H1 (cell line): ENCODE data around the gene BTRC. TPM values are rescaled to one million over a fixed set of nuclear protein-coding genes. Genes with fewer than 3 reads are reported as not detected.

Experiments used
- CTCF ChIA-PET: fragments of 300-600 bp; sonication (Branson Sonifier 250); formaldehyde crosslinking; loops from one replicate; lab custom pipeline; 2021; ENCODE audit not compliant: partially characterized antibody; lab: Charles Lee
- POLR2A ChIA-PET: fragments of 300-600 bp; sonication (Branson Sonifier 250); formaldehyde crosslinking; loops from one replicate; lab custom pipeline; 2021; ENCODE audit warnings: inconsistent platforms; ENCODE audit not compliant: partially characterized antibody; lab: Charles Lee
- DNase-seq, 2 experiments: peaks; one replicate each; pipeline versions ENCODE4 v3.0.0 to v3.0.0-alpha.2; 2010 to 2022; ENCODE audit warnings: low spot score in 2 of 2, low read depth in 1 of 2, mixed read lengths in 1 of 2
- FAIRE-seq: peaks from 2 replicates; lab custom pipeline; 2011; peaks lifted over from hg19 to GRCh38; lab: Jason Lieb, UNC
- H2AFZ ChIP-seq: 2 replicates; pipeline ENCODE4 v1.8.1; 2012; ENCODE audit warnings: low read length, inconsistent platforms
- H2AK5ac ChIP-seq: 2 replicates; pipeline ENCODE4 v1.6.1; 2013; ENCODE audit warnings: low read depth, low read length
- H2BK120ac ChIP-seq: replicated peaks from 2 replicates; pipeline ENCODE3; 2013; ENCODE audit warnings: low read depth, low read length, inconsistent platforms
- H2BK12ac ChIP-seq: 2 replicates; pipeline ENCODE4 v1.6.1; 2013; ENCODE audit warnings: low read depth, low read length
- H2BK15ac ChIP-seq: 2 replicates; pipeline ENCODE4 v1.6.1; 2013; ENCODE audit warnings: low read length
- H2BK20ac ChIP-seq: 2 replicates; pipeline ENCODE4 v1.6.1; 2013; ENCODE audit warnings: low read length
- H2BK5ac ChIP-seq: 2 replicates; pipeline ENCODE4 v1.6.1; 2013; ENCODE audit warnings: low read depth, low read length
- H3K14ac ChIP-seq: 2 replicates; pipeline ENCODE4 v1.6.1; 2013; ENCODE audit warnings: inconsistent platforms; ENCODE audit not compliant: insufficient read length
- H3K18ac ChIP-seq: 2 replicates; pipeline ENCODE4 v1.6.1; 2013; ENCODE audit warnings: low read length; ENCODE audit errors: extremely low read depth
- H3K23ac ChIP-seq: 2 replicates; pipeline ENCODE4 v1.6.1; 2013; ENCODE audit warnings: inconsistent platforms; ENCODE audit not compliant: insufficient read length
- H3K23me2 ChIP-seq: 2 replicates; pipeline ENCODE4 v1.6.1; 2013; ENCODE audit warnings: low read depth, low read length
- H3K27ac ChIP-seq: 2 replicates; pipeline ENCODE4 v1.6.1; 2011; ENCODE audit warnings: low read depth, low read length, inconsistent platforms
- H3K27me3 ChIP-seq, 4 experiments: replicated peaks in 1 of 4; 1 replicate in 1 of 4; 2 replicates in 3 of 4; pipeline versions ENCODE4 v1.6.1 to v1.8.1; 2011 to 2013; ENCODE audit warnings: low read length in 3 of 4, mild to moderate bottlenecking in 3 of 4, inconsistent platforms in 2 of 4, mixed read lengths in 2 of 4, moderate library complexity in 1 of 4; ENCODE audit not compliant: control insufficient read depth in 3 of 4, insufficient read depth in 3 of 4; ENCODE audit errors: extremely low read depth in 1 of 4
- H3K36me3 ChIP-seq, 4 experiments: 2 replicates each; pipeline versions ENCODE4 v1.6.1 to v1.8.1; 2011 to 2013; ENCODE audit warnings: mild to moderate bottlenecking in 4 of 4, low read length in 3 of 4, moderate library complexity in 2 of 4, control low read depth in 1 of 4, inconsistent platforms in 1 of 4; ENCODE audit not compliant: insufficient read depth in 4 of 4, control insufficient read depth in 2 of 4
- H3K4ac ChIP-seq: replicated peaks from 2 replicates; pipeline ENCODE3; 2013; ENCODE audit warnings: low read length, low read depth, mixed read lengths, inconsistent platforms; ENCODE audit not compliant: insufficient read length
- H3K4me1 ChIP-seq, 4 experiments: replicated peaks in 1 of 4; 1 replicate in 1 of 4; 2 replicates in 3 of 4; pipeline versions ENCODE4 v1.6.1 to v1.8.1; 2011 to 2013; ENCODE audit warnings: low read length in 3 of 4, inconsistent platforms in 2 of 4, mixed read lengths in 1 of 4; ENCODE audit not compliant: insufficient read depth in 4 of 4, control insufficient read depth in 3 of 4
- H3K4me2 ChIP-seq, 2 experiments: 2 replicates each; pipeline versions ENCODE4 v1.6.1 to v1.8.1; 2011 to 2013; ENCODE audit warnings: low read depth in 2 of 2, low read length in 2 of 2, control low read depth in 1 of 2, inconsistent platforms in 1 of 2, mild to moderate bottlenecking in 1 of 2; ENCODE audit not compliant: insufficient read depth in 1 of 2
- H3K4me3 ChIP-seq, 4 experiments: fragments of 200-600, 300-600 bp in 1 of 4; sonication (generic), shearing (Covaris generic), sonication (Bioruptor Twin) in 1 of 4; 2 replicates each; pipeline versions ENCODE4 v1.5.1 to v1.8.1; 2011 to 2016; ENCODE audit warnings: low read length in 4 of 4, low read depth in 3 of 4, control low read depth in 2 of 4, inconsistent platforms in 2 of 4, mild to moderate bottlenecking in 2 of 4, mixed read lengths in 1 of 4, moderate library complexity in 1 of 4; ENCODE audit not compliant: insufficient read depth in 2 of 4; ENCODE audit errors: extremely low read depth in 1 of 4
- H3K56ac ChIP-seq: replicated peaks from 2 replicates; pipeline ENCODE3; 2013; ENCODE audit warnings: low read depth, mild to moderate bottlenecking, mixed read lengths, low read length, inconsistent platforms; ENCODE audit not compliant: insufficient read length
- H3K79me1 ChIP-seq: 2 replicates; pipeline ENCODE4 v1.6.1; 2013; ENCODE audit warnings: low read depth, low read length, control low read depth
- H3K79me2 ChIP-seq, 2 experiments: 2 replicates each; pipeline versions ENCODE4 v1.6.1 to v1.8.1; 2012 to 2013; ENCODE audit warnings: low read length in 2 of 2, mild to moderate bottlenecking in 2 of 2, inconsistent platforms in 1 of 2; ENCODE audit not compliant: insufficient read depth in 2 of 2, control insufficient read depth in 1 of 2
- H3K9ac ChIP-seq, 4 experiments: replicated peaks in 1 of 4; 1 replicate in 1 of 4; 2 replicates in 3 of 4; pipeline versions ENCODE4 v1.6.1 to v1.8.1; 2011 to 2013; ENCODE audit warnings: low read depth in 3 of 4, low read length in 3 of 4, control low read depth in 2 of 4, mild to moderate bottlenecking in 2 of 4, moderate library complexity in 2 of 4, inconsistent platforms in 1 of 4; ENCODE audit errors: extremely low read depth in 1 of 4
- H3K9me3 ChIP-seq, 2 experiments: 2 replicates each; pipeline versions ENCODE4 v1.6.1 to v1.8.1; 2012 to 2013; ENCODE audit warnings: mild to moderate bottlenecking in 2 of 2, moderate library complexity in 2 of 2, control low read depth in 1 of 2, inconsistent platforms in 1 of 2, low read depth in 1 of 2, low read length in 1 of 2, mixed read lengths in 1 of 2; ENCODE audit not compliant: insufficient read depth in 2 of 2
- H4K20me1 ChIP-seq, 2 experiments: replicated peaks in 1 of 2; 2 replicates each; pipeline versions ENCODE3 to v1.8.1; 2011 to 2013; ENCODE audit warnings: inconsistent platforms in 2 of 2, low read length in 2 of 2, mild to moderate bottlenecking in 1 of 2; ENCODE audit not compliant: insufficient read depth in 2 of 2, control insufficient read depth in 1 of 2
- H4K5ac ChIP-seq: 2 replicates; pipeline ENCODE4 v1.6.1; 2013; ENCODE audit warnings: low read length, low read depth, mixed read lengths, inconsistent platforms; ENCODE audit not compliant: insufficient read length
- H4K8ac ChIP-seq: 2 replicates; pipeline ENCODE4 v1.8.0; 2013; ENCODE audit warnings: mild to moderate bottlenecking, moderate library complexity, low read length, inconsistent platforms; ENCODE audit not compliant: insufficient read depth; ENCODE audit errors: extremely low read depth
- H4K91ac ChIP-seq: replicated peaks from 2 replicates; pipeline ENCODE3; 2013; ENCODE audit warnings: low read length, mixed read lengths, inconsistent platforms; ENCODE audit not compliant: insufficient read length
- ASH2L ChIP-seq: fragments of 200-600, 300-600 bp; sonication (generic); IDR thresholded peaks from one replicate; pipeline ENCODE4 v1.7.1; 2017; ENCODE audit warnings: low read length
- WGBS, 2 experiments: shearing (Covaris generic) in 1 of 2; methylation state at CpG; one replicate each; pipeline versions ENCODE4 v1.1.6 to v1.1.7; 2013 to 2015; ENCODE audit warnings: low lambda C conversion rate in 2 of 2, mixed read lengths in 2 of 2, inconsistent platforms in 1 of 2, low coverage in 1 of 2, missing lambda C conversion rate in 1 of 2; ENCODE audit not compliant: insufficient replicate concordance in 2 of 2, insufficient coverage in 1 of 2, insufficient read length in 1 of 2; ENCODE audit errors: extremely low coverage in 1 of 2, missing lambda C conversion rate in 1 of 2; 5-methylcytosine and 5-hydroxymethylcytosine counted together
- polyA plus RNA-seq, 7 experiments: library from polyadenylated mRNA; depleted of rRNA in 3 of 7; stranded (reverse) in 5 of 7; unstranded in 2 of 7; fragments of >200 nt in 5 of 7; fragments of 200-250 nt in 2 of 7; gene quantifications; 1 replicate in 5 of 7; 2 replicates in 1 of 7; 4 replicates in 1 of 7; pipeline versions ENCODE4 v1.2.1 to v1.2.3, GENCODE V29; 2011 to 2013; ENCODE audit warnings: missing spikeins in 2 of 7, mixed read lengths in 2 of 7
- total RNA-seq: library from RNA; stranded (reverse); fragmentation: NEBNext Ultra II Directional; extraction: Animal tissue kit (Norgen Biotek cat#: 25700); gene quantifications from 2 replicates; pipeline ENCODE4 v1.2.1, GENCODE V29; 2021

The BTRC gene
- total and polyA plus RNA-seq, 2 of the 8 experiments (the other 6 are each of a cell fraction or from before 2014, with no cell fraction given): 9.9 to 24.7 TPM

DNA sequence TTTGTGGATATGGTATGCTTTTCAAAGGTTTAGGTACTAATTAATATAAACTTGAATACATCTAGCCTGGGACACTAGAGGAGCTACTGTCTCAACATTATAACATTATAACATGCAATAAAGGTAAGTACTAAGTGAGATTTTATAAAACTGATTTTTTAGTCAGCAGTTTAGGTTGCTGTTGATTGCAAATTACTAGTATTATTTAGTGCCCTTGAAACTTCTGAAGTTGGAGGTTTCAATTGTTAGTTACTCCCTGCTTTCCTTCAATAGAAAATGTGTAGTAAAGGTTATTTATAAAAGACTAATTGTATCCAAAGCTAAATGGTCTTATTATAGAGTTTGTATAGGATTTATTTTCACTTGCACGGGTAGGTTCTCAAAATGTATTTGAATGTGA, 138.8 kb downstream of the BTRC start:
- no peaks in the 10 kb centered on the region for H3K23me2 ChIP-seq
- no peak overlapping the region for H3K4me2 ChIP-seq
- no peak overlapping the region for H2AFZ ChIP-seq
- no peak overlapping the region for H4K8ac ChIP-seq
- no peak for DNase-seq
- H3K36me3 ChIP-seq: no peaks in the 10 kb centered on the region
- no peak for TF ChIP-seq ASH2L
- H3K4me3 ChIP-seq: no peak overlapping the region
- FAIRE-seq: no peak
- no peak overlapping the region for H2BK12ac ChIP-seq
- no peak overlapping the region for H2BK20ac ChIP-seq
- H3K4ac ChIP-seq: no peak overlapping the region
- H3K9ac ChIP-seq: no peak overlapping the region
- no peaks in the 10 kb centered on the region for H3K9me3 ChIP-seq
- no peak overlapping the region for H3K56ac ChIP-seq
- H3K18ac ChIP-seq: no peak overlapping the region
- H3K23ac ChIP-seq: no peak overlapping the region
- no peak overlapping the region for H3K27ac ChIP-seq
- no peaks in the 10 kb centered on the region for H3K79me2 ChIP-seq
- H3K4me1 ChIP-seq: peaks cover 0 to 6% (median 2%) of the 10 kb centered on the region in 4 experiments; a peak in 2 of 7 replicates
- no peak overlapping the region for H2AK5ac ChIP-seq
- H4K91ac ChIP-seq: no peak overlapping the region
- CTCF ChIA-PET: interaction anchor here (0.6 to 1.4 kb wide), 3 partner anchors 37 to 1550 kb away, joined by 3 read pairs; no protein-coding TSS in a partner anchor
- no peaks in the 10 kb centered on the region for H4K20me1 ChIP-seq
- no peak overlapping the region for H3K14ac ChIP-seq
- no peaks in the 10 kb centered on the region for H3K79me1 ChIP-seq
- no peak overlapping the region for H4K5ac ChIP-seq
- no peak overlapping the region for H2BK5ac ChIP-seq
- WGBS, 2 experiments: 91% methylated on average over 1 of the region's 1 CpG; no CpG with 5 or more reads in 1 of the 2 experiments
- H2BK15ac ChIP-seq: no peak overlapping the region
- POLR2A ChIA-PET: no interaction called here
- no peaks in the 10 kb centered on the region for H3K27me3 ChIP-seq
- no peak overlapping the region for H2BK120ac ChIP-seq
